Measurements from ENCODE around the gene RALGDS.
"Not testable (repeated sequence)": the region's sequence is repeated elsewhere in the genome, so short reads cannot be mapped to it uniquely, and the experiment has no call there.

- TF ChIP-seq EZH2 (IDR thresholded peaks at IDR 0.05; ENCODE audit: borderline replicate concordance, low read depth, low read length, poor library complexity, severe bottlenecking); CTCF (conservative IDR thresholded peaks at IDR 0.05; ENCODE audit: low read depth, low read length): not testable (repeated sequence)
These were observed 59.8 kb downstream of the RALGDS start for GRCh38 chr9:133061019-133061763.

All from A673 (cell line).